B cell (primary cell): Measurements from ENCODE around the gene SUGCT.

Experiments used
- CTCF ChIP-seq: fragments of 200-600 bp; IDR thresholded peaks from one replicate; pipeline ENCODE4 v1.8.0; 2022; ENCODE audit warnings: antibody characterized with exemption, mild to moderate bottlenecking
- EZH2 ChIP-seq: IDR thresholded peaks from 2 replicates; pipeline ENCODE4 v1.6.1; 2012; ENCODE audit warnings: borderline replicate concordance, low read depth, mild to moderate bottlenecking, moderate library complexity, low read length; ENCODE audit not compliant: insufficient read depth, poor library complexity, severe bottlenecking

GRCh38 chr7:40549372-40550039 lies 414.7 kb downstream of the SUGCT start:
- TF ChIP-seq CTCF (no peak), EZH2 (no peak)
